ENCODE data around the gene NAA11.

GRCh38 chr4:79325436-79325835 is 425 bp downstream of the NAA11 start:
- no peak for TF ChIP-seq CTCF (conservative IDR thresholded peaks at IDR 0.05)
- TF ChIP-seq EZH2 (IDR thresholded peaks at IDR 0.05; ENCODE audit: low read depth) = no peak

All from PC-9 (cell line).